Thoracic aorta endothelial cell (primary cell): ENCODE measurements around the gene PCCA. TPM values are rescaled to one million over a fixed set of nuclear protein-coding genes. Genes with fewer than 3 reads are reported as not detected.

Experiments
- small RNA-seq: library from RNA; depleted of rRNA; stranded (forward); fragments of <200 nt; gene quantifications from one replicate; pipeline ENCODE3, GENCODE V24; 2012
- total RNA-seq: library from RNA; depleted of rRNA; stranded (reverse); fragments of >200 nt; gene quantifications from 2 replicates; pipeline ENCODE4 v1.2.3, GENCODE V29; 2012

Gene PCCA
- 26.1 and 28.0 TPM in 2 replicates for total RNA-seq

GRCh38 chr13:100088644-100089464 lies at the start of gene PCCA:
TSS of gene PCCA (plus strand) at chr13:100089093. CDS start at chr13:100089121, 28 bp downstream.

Small RNAs within 50 kb of the gene (small RNA-seq; reads per million reads assigned to genes)
- not detected for gene AL356575.1

Other genes with a start within 250 kb of the PCCA start
- gene ZIC5, start 117.3 kb upstream of the PCCA start, total RNA-seq = 0.07 TPM in 1 of 2 replicates, not detected in the other
- gene ZIC2, start 107.3 kb upstream of the PCCA start, total RNA-seq = 0.14 TPM in 1 of 2 replicates, not detected in the other